Endothelial cell (in vitro differentiated cells): Measurements from ENCODE around the gene RPL31. TPM values are rescaled to one million over a fixed set of nuclear protein-coding genes. Genes with fewer than 3 reads are reported as not detected.

ENCODE experiments used
- DNase-seq: peaks from one replicate; pipeline ENCODE4 v3.0.0; 2021; ENCODE audit warnings: low spot score
- H3K27ac Mint-ChIP-seq: one replicate; pipeline ENCODE4 v1.8.0; 2021; ENCODE audit warnings: mixed read lengths, inconsistent platforms; ENCODE audit not compliant: unreplicated experiment
- H3K27me3 Mint-ChIP-seq: one replicate; pipeline ENCODE4 v1.8.0; 2021; ENCODE audit warnings: mild to moderate bottlenecking, moderate library complexity, mixed read lengths, inconsistent platforms; ENCODE audit not compliant: unreplicated experiment
- H3K36me3 Mint-ChIP-seq: one replicate; pipeline ENCODE4 v1.8.0; 2021; ENCODE audit warnings: mild to moderate bottlenecking, low read depth, mixed read lengths, inconsistent platforms; ENCODE audit not compliant: unreplicated experiment
- H3K4me1 Mint-ChIP-seq: one replicate; pipeline ENCODE4 v1.8.0; 2021; ENCODE audit warnings: mild to moderate bottlenecking, mixed read lengths, inconsistent platforms; ENCODE audit not compliant: unreplicated experiment
- H3K4me3 Mint-ChIP-seq: one replicate; pipeline ENCODE4 v1.8.0; 2021; ENCODE audit warnings: mild to moderate bottlenecking, mixed read lengths, inconsistent platforms; ENCODE audit not compliant: unreplicated experiment
- H3K9me3 Mint-ChIP-seq: one replicate; pipeline ENCODE4 v1.8.0; 2021; ENCODE audit warnings: mixed read lengths, inconsistent platforms; ENCODE audit not compliant: unreplicated experiment
- total RNA-seq: library from RNA; stranded (reverse); fragmentation: NEBNext Ultra II Directional; extraction: Animal tissue kit (Norgen Biotek cat#: 25700); gene quantifications from one replicate; pipeline ENCODE4 v1.2.1, GENCODE V29; 2021; ENCODE audit not compliant: unreplicated experiment
- TF ChIP-seq, protein P1 (sequence below): fragments of 200-600 bp; sonication (generic); IDR thresholded peaks from one replicate; pipeline ENCODE4 v1.5.0; 2021; ENCODE audit warnings: antibody characterized with exemption; ENCODE audit not compliant: unreplicated experiment

Gene RPL31
- total RNA-seq, 1 donor from 2014 or later, result 1,589 TPM

GRCh38 chr2:100962366-100963025, 39.6 kb upstream of the RPL31 start:
- TF ChIP-seq, protein P1, sequence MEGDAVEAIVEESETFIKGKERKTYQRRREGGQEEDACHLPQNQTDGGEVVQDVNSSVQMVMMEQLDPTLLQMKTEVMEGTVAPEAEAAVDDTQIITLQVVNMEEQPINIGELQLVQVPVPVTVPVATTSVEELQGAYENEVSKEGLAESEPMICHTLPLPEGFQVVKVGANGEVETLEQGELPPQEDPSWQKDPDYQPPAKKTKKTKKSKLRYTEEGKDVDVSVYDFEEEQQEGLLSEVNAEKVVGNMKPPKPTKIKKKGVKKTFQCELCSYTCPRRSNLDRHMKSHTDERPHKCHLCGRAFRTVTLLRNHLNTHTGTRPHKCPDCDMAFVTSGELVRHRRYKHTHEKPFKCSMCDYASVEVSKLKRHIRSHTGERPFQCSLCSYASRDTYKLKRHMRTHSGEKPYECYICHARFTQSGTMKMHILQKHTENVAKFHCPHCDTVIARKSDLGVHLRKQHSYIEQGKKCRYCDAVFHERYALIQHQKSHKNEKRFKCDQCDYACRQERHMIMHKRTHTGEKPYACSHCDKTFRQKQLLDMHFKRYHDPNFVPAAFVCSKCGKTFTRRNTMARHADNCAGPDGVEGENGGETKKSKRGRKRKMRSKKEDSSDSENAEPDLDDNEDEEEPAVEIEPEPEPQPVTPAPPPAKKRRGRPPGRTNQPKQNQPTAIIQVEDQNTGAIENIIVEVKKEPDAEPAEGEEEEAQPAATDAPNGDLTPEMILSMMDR, result no peak
- H3K4me3 Mint-ChIP-seq, result no peak overlapping the region
- peaks cover 15% of the 10 kb centered on the region for H3K36me3 Mint-ChIP-seq
- no peak for DNase-seq
- H3K27ac Mint-ChIP-seq, result no peak overlapping the region
- H3K27me3 Mint-ChIP-seq, result peaks cover 3% of the 10 kb centered on the region
- H3K9me3 Mint-ChIP-seq, result no peaks in the 10 kb centered on the region
- H3K4me1 Mint-ChIP-seq, result peaks cover 6% of the 10 kb centered on the region

- Mint-ChIP-seq H3K4me3 (no peak overlapping the region), H3K27me3 (peaks cover 3% of the 10 kb centered on the region), H3K4me1 (peaks cover 6% of the 10 kb centered on the region), H3K9me3 (no peaks in the 10 kb centered on the region), H3K36me3 (peaks cover 18% of the 10 kb centered on the region), H3K27ac (no peak overlapping the region)
- TF ChIP-seq, protein P1, result no peak
- no peak for DNase-seq
These were observed 39.1 kb upstream of the RPL31 start for GRCh38 chr2:100963026-100963375.

GRCh38 chr2:100964222-100964621, 37.9 kb upstream of the RPL31 start:
- Mint-ChIP-seq H3K27ac (no peak overlapping the region), H3K9me3 (no peaks in the 10 kb centered on the region), H3K4me1 (peaks cover 6% of the 10 kb centered on the region), H3K36me3 (peaks cover 19% of the 10 kb centered on the region), H3K27me3 (peaks cover 4% of the 10 kb centered on the region), H3K4me3 (no peak overlapping the region)
- no peak for DNase-seq
- TF ChIP-seq, protein P1, result no peak

DNA sequence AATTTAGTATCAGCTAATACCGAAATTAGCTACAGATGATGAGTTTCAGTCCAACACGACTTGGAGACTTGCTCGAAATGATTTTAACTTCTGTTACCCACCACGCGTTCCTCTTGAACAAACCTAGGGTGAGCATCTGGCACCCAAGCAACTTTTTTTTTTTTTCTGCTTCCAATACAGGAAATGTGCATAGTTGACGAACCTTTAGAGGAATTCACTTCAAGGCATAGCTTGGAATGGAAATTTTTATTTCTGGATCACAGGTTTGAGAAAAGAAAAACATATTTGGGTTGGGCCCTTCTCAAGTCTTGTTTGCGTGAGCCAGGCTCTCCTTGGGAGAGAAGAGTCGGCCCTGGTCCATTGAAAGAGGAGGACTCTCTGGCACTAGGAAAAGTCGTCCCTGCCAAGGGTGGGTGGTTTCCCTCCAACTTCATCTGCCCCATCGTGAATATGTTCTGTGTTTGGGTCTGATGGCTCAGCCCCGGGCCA, 37.4 kb upstream of the RPL31 start:
- Mint-ChIP-seq H3K4me1 (peaks cover 5% of the 10 kb centered on the region), H3K27me3 (peaks cover 4% of the 10 kb centered on the region), H3K4me3 (no peak overlapping the region), H3K36me3 (peaks cover 21% of the 10 kb centered on the region), H3K27ac (no peak overlapping the region), H3K9me3 (no peaks in the 10 kb centered on the region)
- TF ChIP-seq, protein P1, result no peak
- DNase-seq, result no peak

GRCh38 chr2:100965596-100965995, 36.5 kb upstream of the RPL31 start:
- Mint-ChIP-seq H3K4me1 (peaks cover 2% of the 10 kb centered on the region), H3K27me3 (peaks cover 1% of the 10 kb centered on the region), H3K36me3 (peaks cover 24% of the 10 kb centered on the region), H3K9me3 (no peaks in the 10 kb centered on the region), H3K27ac (no peak overlapping the region), H3K4me3 (no peak overlapping the region)
- no peak for DNase-seq
- TF ChIP-seq, protein P1, result no peak
